Measurements from ENCODE around the gene KIR3DL2. TPM values are rescaled to one million over a fixed set of nuclear protein-coding genes. Genes with fewer than 3 reads are reported as not detected.
"Not testable (repeated sequence)": the region's sequence is repeated elsewhere in the genome, so short reads cannot be mapped to it uniquely, and the experiment has no call there.

Gene KIR3DL2
- total and polyA plus RNA-seq, 7 donors = 0.22 TPM; not detected in 6

DNA sequence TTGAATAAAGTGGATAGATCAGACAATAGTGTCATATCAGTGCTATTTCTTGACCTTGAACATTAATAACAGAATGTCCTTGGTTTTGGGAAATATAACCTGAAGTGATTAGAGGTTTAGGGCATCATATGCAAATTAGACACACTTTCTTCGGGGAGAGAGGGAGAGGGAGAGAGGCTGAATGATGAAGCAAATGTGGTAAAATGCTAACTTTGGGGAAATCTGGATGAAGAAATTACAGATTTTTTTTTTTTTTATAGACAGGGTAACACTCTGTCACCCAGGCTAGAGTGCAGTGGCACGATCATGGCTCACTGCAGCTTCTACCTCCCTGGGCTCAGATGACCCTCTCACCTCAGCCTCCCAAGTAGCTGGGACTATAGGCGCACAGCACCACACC, 51.8 kb downstream of the KIR3DL2 start:
- TF ChIP-seq POLR2AphosphoS5 (IDR thresholded peaks at IDR 0.05) (no peak), POLR2A (IDR thresholded peaks at IDR 0.05) (no peak), EP300 (IDR thresholded peaks at IDR 0.05) (no peak)
- TF ChIP-seq, protein P1, sequence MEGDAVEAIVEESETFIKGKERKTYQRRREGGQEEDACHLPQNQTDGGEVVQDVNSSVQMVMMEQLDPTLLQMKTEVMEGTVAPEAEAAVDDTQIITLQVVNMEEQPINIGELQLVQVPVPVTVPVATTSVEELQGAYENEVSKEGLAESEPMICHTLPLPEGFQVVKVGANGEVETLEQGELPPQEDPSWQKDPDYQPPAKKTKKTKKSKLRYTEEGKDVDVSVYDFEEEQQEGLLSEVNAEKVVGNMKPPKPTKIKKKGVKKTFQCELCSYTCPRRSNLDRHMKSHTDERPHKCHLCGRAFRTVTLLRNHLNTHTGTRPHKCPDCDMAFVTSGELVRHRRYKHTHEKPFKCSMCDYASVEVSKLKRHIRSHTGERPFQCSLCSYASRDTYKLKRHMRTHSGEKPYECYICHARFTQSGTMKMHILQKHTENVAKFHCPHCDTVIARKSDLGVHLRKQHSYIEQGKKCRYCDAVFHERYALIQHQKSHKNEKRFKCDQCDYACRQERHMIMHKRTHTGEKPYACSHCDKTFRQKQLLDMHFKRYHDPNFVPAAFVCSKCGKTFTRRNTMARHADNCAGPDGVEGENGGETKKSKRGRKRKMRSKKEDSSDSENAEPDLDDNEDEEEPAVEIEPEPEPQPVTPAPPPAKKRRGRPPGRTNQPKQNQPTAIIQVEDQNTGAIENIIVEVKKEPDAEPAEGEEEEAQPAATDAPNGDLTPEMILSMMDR (IDR thresholded peaks at IDR 0.05) = no peak
- peaks cover 0 to 8% (median 0%) of the 10 kb centered on the region in 3 donors for H3K27me3 ChIP-seq
- no peak for DNase-seq
- H3K4me3 ChIP-seq = no peak overlapping the region
- WGBS, 2 donors = 76 to 83% methylated on average over 3 of the region's 3 CpGs
- no peaks in the 10 kb centered on the region for H3K9me3 ChIP-seq
- H3K27ac ChIP-seq = no peak overlapping the region
- intact Hi-C loops (cut with DNase I) = no loop called here
- H3K36me3 ChIP-seq = no peaks in the 10 kb centered on the region
- H3K4me1 ChIP-seq = no peaks in the 10 kb centered on the region

DNA sequence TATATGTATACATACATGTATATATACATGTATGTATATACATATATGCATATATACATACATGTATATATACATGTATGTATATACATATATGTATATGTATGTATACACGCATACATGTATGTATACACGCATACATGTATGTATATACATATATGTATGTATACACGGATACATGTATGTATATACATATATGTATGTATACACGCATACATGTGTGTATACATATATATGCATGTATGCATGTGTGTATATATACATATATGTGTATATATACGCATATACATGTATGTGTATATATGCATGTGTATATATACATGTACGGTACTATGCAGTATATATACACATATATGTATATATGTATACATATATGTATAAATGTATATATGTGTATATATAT, 53.1 kb downstream of the KIR3DL2 start:
- intact Hi-C loops (cut with DNase I) = no loop called here
- Histone ChIP-seq H3K27ac (no peak overlapping the region), H3K4me1 (no peaks in the 10 kb centered on the region), H3K9me3 (no peaks in the 10 kb centered on the region), H3K4me3 (no peak overlapping the region), H3K27me3 (peaks cover 0 to 8% (median 0%) of the 10 kb centered on the region in 3 donors), H3K36me3 (no peaks in the 10 kb centered on the region)
- no peak for DNase-seq
- 94% methylated on average over 6 of the region's 6 CpGs for WGBS, 2 donors
- TF ChIP-seq POLR2AphosphoS5 (IDR thresholded peaks at IDR 0.05) (no peak), EP300 (IDR thresholded peaks at IDR 0.05) (no peak), POLR2A (IDR thresholded peaks at IDR 0.05) (no peak)
- TF ChIP-seq, protein P1 (IDR thresholded peaks at IDR 0.05) = no peak

DNA sequence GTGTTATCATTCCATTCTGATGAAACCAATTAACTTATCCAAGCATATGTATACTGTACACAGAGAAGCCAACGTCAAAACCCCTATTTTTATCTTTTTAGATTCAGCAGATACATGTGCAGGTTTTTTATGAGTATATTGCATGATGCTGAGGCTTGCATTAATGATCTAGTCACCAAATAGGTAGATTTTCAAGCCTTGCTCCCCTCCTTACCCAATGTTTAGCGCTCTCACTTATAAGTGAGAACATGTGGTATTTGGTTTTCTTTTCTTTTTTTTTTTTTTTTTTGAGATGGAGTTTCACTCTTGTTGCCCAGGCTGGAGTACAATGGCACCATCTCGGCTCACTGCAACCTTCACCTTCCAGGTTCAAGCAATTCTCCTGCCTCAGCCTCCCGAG, 54.0 kb downstream of the KIR3DL2 start:
- DNase-seq; intact Hi-C loops (cut with DNase I); H3K4me3 ChIP-seq; H3K9me3 ChIP-seq; H3K27me3 ChIP-seq; H3K27ac ChIP-seq; H3K36me3 ChIP-seq; H3K4me1 ChIP-seq: not testable (repeated sequence)
- WGBS, 2 donors = 77 to 86% methylated on average over 4 of the region's 4 CpGs

DNA sequence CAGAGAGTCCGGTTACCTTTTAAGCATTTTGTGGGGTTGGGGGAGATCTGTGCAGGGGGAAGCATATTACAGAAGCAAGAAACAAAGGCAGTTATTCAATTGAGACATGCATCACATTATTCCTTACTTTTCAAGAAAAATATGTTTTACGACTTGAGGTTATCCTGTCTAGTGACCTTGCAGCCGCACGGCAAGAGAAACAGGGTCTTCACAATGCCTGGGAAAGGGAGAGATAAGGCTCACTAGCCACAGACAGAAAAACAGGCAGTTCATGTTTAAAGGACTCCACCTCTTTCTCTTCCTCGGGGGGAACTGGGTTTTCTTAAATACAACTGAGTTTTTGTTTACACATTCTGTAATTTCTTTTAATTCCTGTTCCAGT, 55.2 kb downstream of the KIR3DL2 start:
- Histone ChIP-seq H3K4me1 (no peaks in the 10 kb centered on the region), H3K36me3 (no peaks in the 10 kb centered on the region), H3K9me3 (no peaks in the 10 kb centered on the region), H3K4me3 (no peak overlapping the region), H3K27me3 (peaks cover 0 to 8% (median 0%) of the 10 kb centered on the region in 3 donors), H3K27ac (no peak overlapping the region)
- TF ChIP-seq EP300 (IDR thresholded peaks at IDR 0.05) (no peak), POLR2A (IDR thresholded peaks at IDR 0.05) (no peak), POLR2AphosphoS5 (IDR thresholded peaks at IDR 0.05) (no peak)
- TF ChIP-seq, protein P1 (IDR thresholded peaks at IDR 0.05) = no peak
- 23 to 45% methylated on average over 5 of the region's 5 CpGs for WGBS, 2 donors
- DNase-seq = no peak
- intact Hi-C loops (cut with DNase I) = no loop called here

DNA sequence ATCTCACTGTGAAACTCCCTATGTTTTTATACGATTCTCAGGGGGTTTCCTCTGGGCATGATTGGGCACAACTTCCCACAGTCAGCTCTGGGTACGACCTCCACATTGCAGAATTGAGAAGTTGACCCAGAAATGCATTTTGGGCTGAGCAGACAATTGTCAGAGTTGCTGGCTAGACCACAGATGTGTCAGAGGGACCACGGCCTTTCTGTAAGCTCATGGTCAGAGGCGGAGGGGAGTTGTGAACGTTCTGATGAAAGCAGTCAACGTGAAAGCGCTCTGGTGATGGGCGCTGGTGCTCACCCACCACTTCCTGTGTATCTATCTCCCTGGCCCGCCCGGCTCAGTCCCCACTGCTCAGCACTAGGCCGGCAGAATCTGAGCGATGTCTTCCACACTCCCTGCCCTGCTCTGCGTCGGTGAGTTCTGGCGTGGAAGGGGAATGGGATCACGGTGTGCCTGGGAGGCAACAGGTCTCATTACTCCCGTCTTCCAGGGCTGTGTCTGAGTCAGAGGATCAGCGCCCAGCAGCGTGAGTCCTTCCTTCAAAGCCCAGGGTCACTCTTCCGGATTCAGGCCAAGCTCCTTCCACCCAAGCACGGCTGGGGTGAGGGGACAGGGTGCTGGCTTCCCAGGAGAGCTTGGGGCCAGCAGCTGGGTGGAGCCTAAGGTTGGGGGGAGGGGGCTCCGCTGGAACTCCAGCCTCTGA, 55.7 kb downstream of the KIR3DL2 start, which contains the start of gene NCR1:
Gene NCR1, plus strand, starts transcription at position 346 of the 709 bp plus-strand sequence. Its CDS starts 40 bp downstream, at position 386.
- Histone ChIP-seq H3K27me3 (peaks cover 0 to 8% (median 0%) of the 10 kb centered on the region in 3 donors), H3K4me1 (no peaks in the 10 kb centered on the region), H3K4me3 (no peak within 1 kb of the TSS), H3K27ac (no peak within 1 kb of the TSS), H3K9me3 (no peaks in the 10 kb centered on the region), H3K36me3 (no peaks in the 10 kb centered on the region)
- no peak for DNase-seq
- 55 to 57% methylated on average over 22 of the region's 22 CpGs for WGBS, 2 donors
- no peak for TF ChIP-seq POLR2AphosphoS5 (IDR thresholded peaks at IDR 0.05)
- TF ChIP-seq, protein P1 (IDR thresholded peaks at IDR 0.05) = no peak
- no peak for TF ChIP-seq EP300 (IDR thresholded peaks at IDR 0.05)
- no peak for TF ChIP-seq POLR2A (IDR thresholded peaks at IDR 0.05)
- intact Hi-C loops (cut with DNase I) = no loop called here

Measured in sigmoid colon (tissue), 7 donors.